Natural killer cell treated with Interleukin-12 subunit alpha and Interleukin-12 subunit beta and Interleukin-15 and Interleukin-18, amount 100 ng/mL, for 72 hours (primary cell): ENCODE results near the gene TMEM223. TPM values are rescaled to one million over a fixed set of nuclear protein-coding genes. Genes with fewer than 3 reads are reported as not detected.
"Not testable (repeated sequence)": the region's sequence is repeated elsewhere in the genome, so short reads cannot be mapped to it uniquely, and the experiment has no call there.

ENCODE experiments used
- ATAC-seq, 2 donors: fragments of 150-1000 bp; cut with Tn5 transposase in 1 of 2; sonication (Bioruptor Pico), chemical (Tn5 transposase) in 1 of 2; 2 replicates each; pipeline ENCODE4 v1.10.0; 2021
- DNase-seq: peaks from one replicate; pipeline ENCODE4 v3.0.0; 2022; ENCODE audit warnings: low spot score
- H3K27ac Mint-ChIP-seq, 2 donors: 1 replicate in 1 of 2; 2 replicates in 1 of 2; pipeline ENCODE4 v1.8.0; 2022; ENCODE audit warnings: mixed read lengths in 2 of 2, mild to moderate bottlenecking in 1 of 2, moderate library complexity in 1 of 2
- H3K27me3 Mint-ChIP-seq, 2 donors: 1 replicate in 1 of 2; 2 replicates in 1 of 2; pipeline ENCODE4 v1.8.0; 2022; ENCODE audit warnings: mixed read lengths in 2 of 2
- H3K36me3 Mint-ChIP-seq: one replicate; pipeline ENCODE4 v1.8.0; 2022; ENCODE audit warnings: mixed read lengths
- H3K4me1 Mint-ChIP-seq, 2 donors: 1 replicate in 1 of 2; 2 replicates in 1 of 2; pipeline ENCODE4 v1.8.0; 2022; ENCODE audit warnings: low read depth in 2 of 2, mixed read lengths in 2 of 2, mild to moderate bottlenecking in 1 of 2
- H3K4me3 Mint-ChIP-seq: one replicate; pipeline ENCODE4 v1.8.0; 2022; ENCODE audit warnings: mixed read lengths
- H3K9me3 Mint-ChIP-seq: 2 replicates; pipeline ENCODE4 v1.8.0; 2022; ENCODE audit warnings: mixed read lengths
- total RNA-seq, 2 donors: library from RNA; stranded (reverse); gene quantifications; one replicate each; pipeline ENCODE4 v1.2.3, GENCODE V29; 2022

TMEM223 gene
- total RNA-seq, 2 donors from 2014 or later = 13.0 to 20.1 TPM

DNA sequence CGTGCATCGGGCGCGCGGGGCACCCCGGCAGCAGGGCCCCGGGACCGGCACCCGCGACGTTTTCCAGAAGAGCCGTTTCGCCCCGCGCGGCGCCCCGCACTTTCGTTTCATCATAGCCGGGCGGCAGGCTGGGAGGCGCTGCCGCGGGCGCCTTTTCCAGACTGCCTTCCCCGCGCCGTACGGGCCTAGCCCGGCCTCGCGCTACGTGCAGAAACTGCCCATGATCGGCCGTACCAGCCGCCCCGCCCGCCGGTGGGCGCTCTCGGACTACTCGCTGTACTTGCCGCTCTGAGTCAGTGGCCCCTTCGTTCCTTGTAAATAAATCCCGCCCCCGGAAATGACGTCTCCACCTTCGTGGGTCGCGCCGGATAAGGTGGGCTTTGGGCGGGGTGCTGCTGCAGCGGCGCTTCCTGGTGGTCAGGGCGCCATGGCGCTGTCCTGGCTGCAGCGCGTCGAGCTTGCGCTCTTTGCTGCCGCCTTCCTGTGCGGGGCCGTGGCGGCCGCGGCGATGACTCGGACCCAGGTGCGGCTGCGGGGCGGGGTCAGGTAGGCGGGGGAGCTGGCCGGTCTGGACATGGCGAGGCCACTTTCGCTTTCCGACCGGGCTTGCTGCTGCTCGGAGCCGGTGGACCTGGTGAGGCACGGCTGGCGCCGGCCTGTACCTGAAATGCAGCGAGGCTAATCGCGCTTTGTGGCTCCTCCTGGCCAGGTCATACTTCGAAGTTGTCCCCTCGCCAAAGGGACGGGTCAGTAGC lies 4.6 kb downstream of the TMEM223 start, which contains the start of gene TMEM179B:
TSS of gene TMEM179B (plus strand) at position 398 of the 755 bp plus-strand sequence. CDS start at position 428, 30 bp downstream.
- no peaks in the 10 kb centered on the region for H3K9me3 Mint-ChIP-seq
- ATAC-seq (peak; percentile 90 to 92), DNase-seq (peak; percentile 98)
- H3K27me3 Mint-ChIP-seq = no peaks in the 10 kb centered on the region
- H3K4me1 Mint-ChIP-seq = peaks cover 26 to 37% of the 10 kb centered on the region in 2 donors
- peak within 1 kb of the TSS; percentile 90 for H3K4me3 Mint-ChIP-seq
- H3K27ac Mint-ChIP-seq = peak within 1 kb of the TSS; percentile 82 to 88
- H3K36me3 Mint-ChIP-seq = peaks cover 12% of the 10 kb centered on the region

DNA sequence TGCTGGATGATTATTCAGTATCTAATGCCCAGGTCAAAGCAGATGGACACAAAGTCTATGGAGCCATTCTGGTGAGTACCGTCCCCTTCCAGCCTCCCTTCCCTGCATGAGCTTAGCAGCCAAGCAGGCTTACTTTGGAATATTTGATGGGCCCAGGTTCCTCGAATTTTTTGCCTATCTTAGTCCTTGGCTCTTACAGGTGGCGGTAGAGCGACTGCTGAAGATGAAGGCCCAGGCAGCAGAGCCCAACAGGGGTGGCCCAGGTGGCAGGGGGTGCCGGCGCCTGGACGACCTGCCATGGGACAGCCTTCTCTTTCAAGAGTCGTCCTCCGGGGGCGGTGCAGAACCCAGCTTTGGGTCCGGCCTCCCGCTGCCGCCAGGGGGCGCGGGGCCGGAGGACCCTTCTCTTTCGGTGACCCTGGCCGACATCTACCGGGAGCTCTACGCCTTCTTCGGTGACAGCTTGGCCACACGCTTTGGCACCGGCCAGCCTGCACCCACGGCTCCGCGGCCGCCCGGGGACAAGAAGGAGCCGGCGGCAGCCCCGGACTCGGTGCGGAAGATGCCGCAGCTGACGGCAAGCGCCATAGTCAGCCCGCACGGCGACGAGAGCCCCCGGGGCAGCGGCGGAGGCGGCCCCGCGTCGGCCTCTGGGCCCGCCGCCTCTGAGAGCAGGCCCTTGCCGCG lies 5.3 kb downstream of the TMEM223 start:
- ATAC-seq (peak; percentile 85), DNase-seq (peak; percentile 92)
- peak overlapping the region; percentile 82 to 88 for H3K27ac Mint-ChIP-seq
- no peaks in the 10 kb centered on the region for H3K27me3 Mint-ChIP-seq
- no peaks in the 10 kb centered on the region for H3K9me3 Mint-ChIP-seq
- peaks cover 24 to 34% of the 10 kb centered on the region in 2 donors for H3K4me1 Mint-ChIP-seq
- peak overlapping the region; percentile 90 for H3K4me3 Mint-ChIP-seq
- H3K36me3 Mint-ChIP-seq = peaks cover 12% of the 10 kb centered on the region

DNA sequence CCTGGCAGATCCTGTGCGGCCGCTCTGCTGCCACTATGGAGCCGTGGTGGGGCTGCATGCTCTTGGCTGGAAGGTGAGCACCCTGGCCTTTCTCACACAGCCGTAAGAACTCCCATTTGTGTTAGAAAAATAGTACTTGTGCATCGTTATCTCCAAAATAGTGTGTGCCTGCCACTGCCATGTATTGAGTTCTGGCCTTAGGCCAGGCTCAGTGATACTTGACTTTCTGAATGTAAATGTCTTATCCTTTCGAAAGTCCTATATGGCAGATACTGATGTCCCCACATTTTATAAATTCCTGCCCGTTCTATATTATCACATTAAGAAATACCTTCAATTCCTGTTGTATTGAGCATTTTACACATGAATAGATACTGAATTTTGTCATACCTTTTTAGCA lies 9.1 kb downstream of the TMEM223 start:
- DNase-seq = peak; percentile 39
- no peak for ATAC-seq
- Mint-ChIP-seq H3K27me3 (no peaks in the 10 kb centered on the region), H3K4me1 (peaks cover 2 to 11% of the 10 kb centered on the region in 2 donors), H3K9me3 (no peaks in the 10 kb centered on the region), H3K4me3 (no peak overlapping the region), H3K27ac (no peak overlapping the region), H3K36me3 (no peaks in the 10 kb centered on the region)

DNA sequence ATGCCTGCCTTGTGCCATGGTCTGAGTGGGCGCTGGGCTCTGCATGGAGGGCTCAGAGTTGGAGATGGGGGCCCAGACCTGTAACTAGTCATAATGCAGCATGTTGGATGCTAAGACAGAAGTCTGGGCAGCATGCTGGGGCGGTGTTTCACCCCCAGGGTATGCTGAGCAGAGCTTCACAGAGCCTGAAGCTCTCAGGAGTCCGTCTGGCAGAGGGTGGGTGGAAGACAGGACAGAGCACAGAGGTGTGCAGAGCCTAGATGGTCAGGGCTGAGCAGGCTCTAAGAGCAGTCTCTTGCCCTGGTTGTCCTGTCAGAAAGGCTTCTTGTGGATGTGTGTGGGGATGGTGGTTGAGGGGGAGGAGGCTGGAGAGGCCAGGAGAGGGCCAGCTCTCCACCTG lies 13.4 kb downstream of the TMEM223 start:
- Mint-ChIP-seq H3K9me3 (no peaks in the 10 kb centered on the region), H3K36me3 (no peaks in the 10 kb centered on the region), H3K4me3 (no peak overlapping the region), H3K4me1 (peaks cover 6 to 7% of the 10 kb centered on the region in 2 donors), H3K27ac (peak overlapping the region in 1 of 2 donors; percentile 74), H3K27me3 (no peaks in the 10 kb centered on the region)
- ATAC-seq (peak; percentile 4 to 60), DNase-seq (peak; percentile 55)

DNA sequence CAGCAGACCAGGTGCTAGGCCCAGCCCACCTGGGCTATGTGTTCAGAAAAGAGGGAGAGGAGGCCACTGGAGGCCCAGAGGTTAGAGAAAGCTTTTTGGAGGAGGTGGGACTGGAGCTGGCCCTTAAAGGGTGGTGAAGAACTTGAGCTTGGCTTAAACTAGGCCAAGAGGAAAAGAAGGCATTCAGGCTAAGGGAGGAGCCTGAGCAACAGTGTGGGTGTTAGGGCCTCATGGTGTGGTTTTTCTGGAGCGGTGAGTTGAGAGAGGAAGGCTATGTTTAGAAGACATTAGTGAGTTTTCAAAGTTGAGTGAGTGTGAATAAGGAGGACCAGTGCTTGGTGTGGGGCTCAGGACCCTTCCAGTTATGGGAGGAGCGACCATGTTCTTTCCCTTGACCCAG lies 14.4 kb downstream of the TMEM223 start:
- Mint-ChIP-seq H3K4me1 (peaks cover 6 to 7% of the 10 kb centered on the region in 2 donors), H3K36me3 (no peaks in the 10 kb centered on the region)

DNA sequence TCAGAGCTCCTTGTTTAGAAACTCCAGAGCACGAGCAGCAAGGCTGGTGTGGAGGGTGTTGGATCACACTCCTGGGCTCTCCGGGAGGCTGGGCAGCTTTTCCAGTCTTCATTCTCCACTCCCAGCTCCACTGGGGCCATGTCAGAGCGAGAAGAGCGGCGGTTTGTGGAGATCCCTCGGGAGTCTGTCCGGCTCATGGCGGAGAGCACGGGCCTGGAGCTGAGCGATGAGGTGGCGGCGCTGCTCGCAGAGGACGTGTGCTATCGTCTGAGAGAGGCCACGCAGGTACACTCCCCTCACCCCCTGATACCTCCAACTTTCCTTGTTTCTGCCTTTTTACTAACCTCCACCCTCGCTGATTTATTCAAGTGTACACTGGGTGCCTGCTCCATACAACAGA lies 16.2 kb downstream of the TMEM223 start:
- Mint-ChIP-seq H3K4me1 (peaks cover 13 to 14% of the 10 kb centered on the region in 2 donors), H3K27ac (peak overlapping the region in 1 of 2 donors; percentile 39), H3K9me3 (no peaks in the 10 kb centered on the region), H3K4me3 (no peak overlapping the region), H3K27me3 (no peaks in the 10 kb centered on the region), H3K36me3 (no peaks in the 10 kb centered on the region)
- DNase-seq = peak; percentile 56
- ATAC-seq = no peak

More for the DNA sequence above, 14.4 kb downstream of the TMEM223 start:
- H3K27ac Mint-ChIP-seq = peak overlapping the region in 1 of 2 donors; percentile 74
- no peak for ATAC-seq
- DNase-seq = peak; percentile 20
- no peak overlapping the region for H3K4me3 Mint-ChIP-seq
- no peaks in the 10 kb centered on the region for H3K27me3 Mint-ChIP-seq
- H3K9me3 Mint-ChIP-seq = no peaks in the 10 kb centered on the region

DNA sequence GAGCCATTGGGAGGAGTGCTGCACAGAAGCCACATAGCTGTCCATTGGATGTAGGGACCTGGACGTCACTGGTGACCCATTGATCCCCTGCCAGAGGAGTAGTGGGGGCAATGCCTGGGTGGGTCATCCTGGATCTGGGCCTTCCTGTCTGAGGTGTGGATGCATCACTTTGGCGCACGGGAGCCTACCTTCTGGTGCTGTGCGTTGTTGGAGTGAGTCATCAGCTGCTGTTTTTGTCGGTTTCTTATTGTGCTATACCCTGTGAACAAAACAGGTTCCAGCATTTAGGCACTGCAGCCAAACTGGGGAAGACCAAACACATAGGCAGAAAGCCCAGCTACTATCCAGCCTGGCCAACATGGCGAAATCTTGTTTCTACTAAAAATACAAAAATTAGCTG lies 17.4 kb downstream of the TMEM223 start:
- ATAC-seq (no peak), DNase-seq (peak; percentile 34)
- Mint-ChIP-seq H3K4me3 (no peak overlapping the region), H3K27ac (no peak overlapping the region), H3K36me3 (no peaks in the 10 kb centered on the region), H3K27me3 (no peaks in the 10 kb centered on the region), H3K9me3 (no peaks in the 10 kb centered on the region), H3K4me1 (peaks cover 20 to 21% of the 10 kb centered on the region in 2 donors)

DNA sequence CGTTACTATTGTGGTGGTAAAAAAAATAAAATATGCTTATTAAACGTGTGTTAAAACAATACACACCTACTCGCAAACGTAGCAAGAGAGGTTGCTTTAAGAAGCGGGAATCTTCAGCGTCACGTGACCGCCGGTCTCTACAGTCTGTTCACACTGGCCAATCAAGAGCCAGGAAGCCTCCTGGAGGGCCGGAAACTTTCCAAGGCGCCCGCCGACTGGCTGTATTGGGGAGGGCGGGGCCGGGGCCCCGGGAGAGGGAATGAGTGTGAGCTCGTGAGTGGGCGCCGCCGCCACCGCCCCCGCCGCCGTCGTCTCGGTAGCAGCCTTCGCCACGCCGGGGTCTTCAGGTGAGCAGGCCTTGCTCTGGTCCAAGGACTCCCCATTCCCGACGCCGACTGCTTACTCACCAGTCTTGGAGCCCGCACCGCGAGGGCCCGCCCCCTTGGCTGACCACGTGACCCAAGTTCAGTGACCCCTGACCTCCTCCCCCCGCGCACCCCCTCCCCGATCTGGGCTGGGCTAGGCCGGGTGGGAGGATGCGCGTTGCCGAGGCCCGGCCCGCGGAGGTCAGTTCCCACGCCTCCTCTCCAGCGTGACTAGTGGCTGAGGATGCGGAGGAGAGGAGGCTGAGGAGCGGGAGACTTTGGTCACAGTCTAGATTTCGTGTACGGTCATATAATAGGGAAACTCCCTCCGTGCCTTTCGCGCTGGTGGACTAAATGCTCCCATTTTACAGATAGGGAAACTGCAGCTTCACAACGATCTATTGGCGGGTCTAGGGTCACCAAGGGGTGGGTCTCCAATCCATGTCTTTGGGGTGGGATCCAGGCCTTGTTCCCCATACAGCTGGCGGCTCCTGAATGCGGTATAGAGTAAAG lies 20.4 kb downstream of the TMEM223 start, which contains the start of gene TAF6L:
TSS of gene TAF6L (plus strand) at position 253 of the 878 bp plus-strand sequence. CDS start 4,388 bp downstream, outside the sequence.
- ATAC-seq = peak; percentile 94 to 96
- H3K36me3 Mint-ChIP-seq = no peaks in the 10 kb centered on the region
- no peaks in the 10 kb centered on the region for H3K9me3 Mint-ChIP-seq
- peak within 1 kb of the TSS; percentile 82 to 87 for H3K27ac Mint-ChIP-seq
- DNase-seq = peak; percentile 96
- no peaks in the 10 kb centered on the region for H3K27me3 Mint-ChIP-seq
- H3K4me3 Mint-ChIP-seq = peak within 1 kb of the TSS; percentile 86
- H3K4me1 Mint-ChIP-seq = peaks cover 14 to 15% of the 10 kb centered on the region in 2 donors

DNA sequence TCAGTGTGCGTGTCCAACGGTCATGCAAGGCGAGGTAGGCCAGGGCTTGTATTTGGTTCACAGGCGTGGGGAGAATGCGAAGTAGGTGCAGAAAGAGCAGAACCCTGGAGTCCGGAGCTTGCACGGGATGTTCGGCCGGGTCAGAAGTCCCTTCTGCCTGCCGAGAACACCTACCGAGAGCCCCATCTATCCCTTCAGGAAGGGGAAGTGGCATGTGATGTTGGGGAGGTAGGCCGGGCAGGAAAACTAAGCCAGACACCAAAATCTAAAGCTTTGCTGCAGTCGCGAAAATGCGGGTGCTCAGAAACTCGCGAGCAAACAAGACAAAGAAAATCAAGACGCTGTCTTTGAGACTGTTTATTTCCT lies 21.0 kb downstream of the TMEM223 start:
- no peak for ATAC-seq
- no peaks in the 10 kb centered on the region for H3K36me3 Mint-ChIP-seq
- H3K27ac Mint-ChIP-seq = peak overlapping the region; percentile 82 to 87
- peak; percentile 61 for DNase-seq
- H3K27me3 Mint-ChIP-seq = no peaks in the 10 kb centered on the region
- peak overlapping the region; percentile 86 for H3K4me3 Mint-ChIP-seq
- no peaks in the 10 kb centered on the region for H3K9me3 Mint-ChIP-seq
- peaks cover 14 to 15% of the 10 kb centered on the region in 2 donors for H3K4me1 Mint-ChIP-seq

DNA sequence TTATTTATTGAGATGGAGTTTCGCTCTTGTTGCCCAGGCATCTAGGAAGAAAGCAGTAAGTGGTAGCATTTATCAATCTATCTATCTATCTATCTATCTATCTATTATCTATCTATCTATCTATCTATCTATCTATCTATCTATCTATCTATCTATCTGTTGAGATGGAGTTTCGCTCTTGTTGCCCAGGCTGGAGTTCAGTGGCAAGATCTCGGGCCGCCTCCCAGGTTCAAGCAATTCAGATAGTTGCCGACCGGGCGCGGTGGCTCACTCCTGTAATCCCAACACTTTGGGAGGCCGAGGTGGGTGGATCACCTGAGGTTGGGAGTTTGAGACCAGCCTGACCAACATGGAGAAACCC lies 31.0 kb downstream of the TMEM223 start:
- H3K27me3 Mint-ChIP-seq, DNase-seq, ATAC-seq, H3K9me3 Mint-ChIP-seq, H3K36me3 Mint-ChIP-seq: not testable (repeated sequence)
- Mint-ChIP-seq H3K4me1 (peaks cover 11 to 14% of the 10 kb centered on the region in 2 donors), H3K4me3 (peak overlapping the region; percentile 93), H3K27ac (peak overlapping the region; percentile 80 to 95)

DNA sequence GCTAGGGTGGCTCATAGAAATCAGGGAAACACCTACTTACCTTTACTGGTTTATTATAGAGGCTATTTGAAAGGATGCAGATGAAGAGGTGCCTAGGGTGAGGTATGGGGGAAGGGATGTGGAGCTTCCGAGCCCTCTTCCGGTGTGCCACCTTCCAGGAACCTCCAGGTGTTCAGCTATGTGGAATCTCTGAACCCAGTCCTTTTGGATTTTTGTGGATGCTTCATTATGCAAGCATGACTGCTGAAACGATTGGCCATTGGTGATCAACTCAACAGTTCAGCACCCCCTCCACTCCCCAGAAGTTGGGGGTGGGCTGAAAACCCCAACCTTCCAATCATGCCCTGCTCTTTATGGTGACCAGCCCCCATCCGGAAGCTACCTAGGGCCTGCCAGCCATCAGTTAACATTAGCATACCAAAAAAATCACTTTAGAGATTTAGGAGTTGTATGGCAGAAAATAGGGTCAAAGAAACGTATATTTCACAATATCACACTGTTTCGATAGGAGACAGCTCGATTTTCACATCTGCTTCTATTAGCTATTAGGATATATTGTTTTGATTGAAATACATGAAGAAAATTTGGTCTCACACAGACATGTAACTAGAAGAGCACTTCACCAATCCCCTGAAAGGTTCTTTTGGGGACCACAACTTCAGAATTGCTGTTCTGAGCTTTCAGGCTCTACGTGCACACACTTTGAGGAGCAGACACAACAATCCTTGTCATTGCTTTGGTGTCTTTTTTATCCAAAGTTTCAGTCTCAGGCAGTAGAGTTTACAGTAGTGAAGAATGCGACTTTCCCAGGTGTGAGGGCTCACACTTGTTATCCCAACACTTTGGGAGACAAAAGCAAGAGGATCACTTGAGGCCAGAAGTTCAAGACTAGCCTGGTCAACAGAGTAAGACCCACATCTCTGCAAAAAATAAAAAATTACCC lies 33.7 kb downstream of the TMEM223 start:
- ATAC-seq (no peak), DNase-seq (no peak)
- Mint-ChIP-seq H3K4me1 (peaks cover 14% of the 10 kb centered on the region in 2 donors), H3K9me3 (no peaks in the 10 kb centered on the region), H3K36me3 (no peaks in the 10 kb centered on the region), H3K4me3 (no peak overlapping the region), H3K27me3 (no peaks in the 10 kb centered on the region), H3K27ac (no peak overlapping the region)

DNA sequence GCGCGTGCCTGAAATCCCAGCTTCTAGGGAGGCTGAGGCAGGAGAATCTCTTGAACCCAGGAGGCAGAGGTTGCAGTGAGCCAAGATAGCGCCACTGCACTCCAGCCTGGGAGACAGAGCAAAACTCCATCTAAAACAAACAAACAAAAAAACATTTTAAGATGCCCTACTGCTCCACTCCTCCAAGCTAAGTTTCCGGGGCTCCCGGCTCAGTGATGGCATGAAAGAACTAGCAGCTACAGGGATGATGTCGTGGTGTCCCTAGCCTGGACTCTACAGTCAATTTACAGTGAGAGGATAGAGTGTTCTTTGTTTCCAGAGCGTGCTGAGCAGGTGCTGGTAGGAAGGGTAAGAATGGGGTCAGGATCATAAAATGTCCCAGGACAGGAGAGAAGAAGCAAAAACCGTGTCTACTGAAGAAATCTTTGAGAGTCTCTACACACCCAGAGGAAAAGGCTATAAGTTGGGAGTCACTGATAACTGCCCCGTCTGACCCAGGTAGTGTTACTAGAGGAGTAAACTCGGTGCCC lies 36.7 kb downstream of the TMEM223 start:
- Mint-ChIP-seq H3K4me3 (peak overlapping the region; percentile 41), H3K36me3 (no peaks in the 10 kb centered on the region), H3K9me3 (no peaks in the 10 kb centered on the region), H3K4me1 (peaks cover 0 to 3% of the 10 kb centered on the region in 2 donors), H3K27ac (no peak overlapping the region), H3K27me3 (no peaks in the 10 kb centered on the region)
- ATAC-seq = no peak
- DNase-seq = no peak
